GM10266 (cell line): Measurements from ENCODE around the gene USP17L19.
"Not testable (repeated sequence)": the region's sequence is repeated elsewhere in the genome, so short reads cannot be mapped to it uniquely, and the experiment has no call there.

Experiments used
- DNase-seq: peaks from one replicate; pipeline ENCODE4 v3.0.0; 2012; ENCODE audit errors: extremely low spot score

The USP17L19 gene

GRCh38 chr4:9253078-9253477 is at the start of gene USP17L19:
TSS of gene USP17L19 (plus strand) at chr4:9253378. CDS start at chr4:9253378, 0 bp downstream.
- DNase-seq = not testable (repeated sequence)

DNA sequence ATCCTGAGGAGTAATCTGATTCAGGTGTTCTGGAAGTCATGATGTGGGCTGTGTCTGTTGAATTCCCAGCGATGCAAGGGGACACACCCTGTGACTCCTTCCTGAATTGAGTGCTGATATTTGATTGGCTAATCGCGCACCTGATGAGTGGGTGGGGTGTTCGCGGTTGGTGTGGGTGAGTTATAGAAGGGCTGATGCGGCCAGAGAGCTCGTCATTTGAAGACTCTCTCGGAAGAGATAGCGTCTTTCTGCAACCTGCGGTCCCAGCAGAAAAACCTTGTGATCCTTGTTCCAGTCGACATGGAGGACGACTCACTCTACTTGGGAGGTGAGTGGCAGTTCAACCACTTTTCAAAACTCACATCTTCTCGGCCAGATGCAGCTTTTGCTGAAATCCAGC is 42.8 kb upstream of the USP17L19 start, which contains the start of gene USP17L10:
USP17L10 (plus strand) TSS at position 301 of the 400 bp plus-strand sequence; CDS start at position 301, 0 bp downstream.
- not testable (repeated sequence) for DNase-seq

DNA sequence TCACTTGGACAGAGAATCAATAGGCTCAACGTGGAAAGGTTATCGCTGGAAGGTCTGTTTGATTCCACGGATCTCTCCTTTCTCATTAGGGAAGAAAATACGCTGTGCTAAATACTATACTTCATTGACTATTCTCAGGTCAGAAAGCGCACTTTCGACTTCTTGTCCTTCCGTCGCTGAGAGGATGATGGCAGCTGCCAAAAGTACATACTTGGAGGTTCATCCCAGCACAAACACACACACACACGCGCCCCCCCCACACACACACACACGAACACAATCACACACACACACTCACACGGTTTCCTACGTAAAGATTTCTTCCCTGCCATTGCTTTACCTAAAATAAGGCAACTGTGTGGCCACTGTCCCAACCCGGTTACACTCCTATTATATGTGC is 38.5 kb upstream of the USP17L19 start:
- DNase-seq = not testable (repeated sequence)

DNA sequence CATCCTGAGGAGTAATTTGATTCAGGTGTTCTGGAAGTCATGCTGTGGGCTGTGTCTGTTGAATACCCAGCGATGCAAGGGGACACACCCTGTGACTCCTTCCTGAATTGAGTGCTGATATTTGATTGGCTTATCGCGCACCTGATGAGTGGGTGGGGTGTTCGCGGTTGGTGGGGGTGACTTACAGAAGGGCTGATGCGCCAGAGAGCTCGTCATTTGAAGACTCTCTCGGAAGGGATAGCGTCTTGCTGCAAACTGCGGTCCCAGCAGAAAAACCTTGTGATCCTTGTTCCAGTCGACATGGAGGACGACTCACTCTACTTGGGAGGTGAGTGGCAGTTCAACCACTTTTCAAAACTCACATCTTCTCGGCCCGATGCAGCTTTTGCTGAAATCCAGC is 38.1 kb upstream of the USP17L19 start, which contains the start of gene USP17L11:
USP17L11 (plus strand) TSS at position 301 of the 400 bp plus-strand sequence; CDS start at position 301, 0 bp downstream.
- DNase-seq = not testable (repeated sequence)

- DNase-seq = not testable (repeated sequence)
Measured at GRCh38 chr4:9219852-9220251, 33.3 kb upstream of the USP17L19 start, which contains the start of gene USP17L12. TSS of gene USP17L12 (plus strand) at chr4:9220152. CDS start at chr4:9220152, 0 bp downstream.

DNA sequence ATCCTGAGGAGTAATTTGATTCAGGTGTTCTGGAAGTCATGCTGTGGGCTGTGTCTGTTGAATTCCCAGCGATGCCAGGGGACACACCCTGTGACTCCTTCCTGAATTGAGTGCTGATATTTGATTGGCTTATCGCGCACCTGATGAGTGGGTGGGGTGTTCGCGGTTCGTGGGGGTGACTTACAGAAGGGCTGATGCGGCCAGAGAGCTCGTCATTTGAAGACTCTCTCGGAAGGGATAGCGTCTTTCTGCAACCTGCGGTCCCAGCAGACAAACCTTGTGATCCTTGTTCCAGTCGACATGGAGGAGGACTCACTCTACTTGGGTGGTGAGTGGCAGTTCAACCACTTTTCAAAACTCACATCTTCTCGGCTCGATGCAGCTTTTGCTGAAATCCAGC is 28.6 kb upstream of the USP17L19 start, which contains the start of gene USP17L13:
USP17L13 (plus strand) TSS at position 301 of the 400 bp plus-strand sequence; CDS start at position 301, 0 bp downstream.
- not testable (repeated sequence) for DNase-seq

GRCh38 chr4:9230249-9230648 is 22.9 kb upstream of the USP17L19 start:
- DNase-seq = not testable (repeated sequence)

DNA sequence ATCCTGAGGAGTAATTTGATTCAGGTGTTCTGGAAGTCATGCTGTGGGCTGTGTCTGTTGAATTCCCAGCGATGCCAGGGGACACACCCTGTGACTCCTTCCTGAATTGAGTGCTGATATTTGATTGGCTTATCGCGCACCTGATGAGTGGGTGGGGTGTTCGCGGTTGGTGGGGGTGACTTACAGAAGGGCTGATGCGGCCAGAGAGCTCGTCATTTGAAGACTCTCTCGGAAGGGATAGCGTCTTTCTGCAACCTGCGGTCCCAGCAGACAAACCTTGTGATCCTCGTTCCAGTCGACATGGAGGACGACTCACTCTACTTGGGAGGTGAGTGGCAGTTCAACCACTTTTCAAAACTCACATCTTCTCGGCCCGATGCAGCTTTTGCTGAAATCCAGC is 19.1 kb upstream of the USP17L19 start, which contains the start of gene USP17L15:
USP17L15 (plus strand) TSS at position 301 of the 400 bp plus-strand sequence; CDS start at position 301, 0 bp downstream.
- DNase-seq = not testable (repeated sequence)

DNA sequence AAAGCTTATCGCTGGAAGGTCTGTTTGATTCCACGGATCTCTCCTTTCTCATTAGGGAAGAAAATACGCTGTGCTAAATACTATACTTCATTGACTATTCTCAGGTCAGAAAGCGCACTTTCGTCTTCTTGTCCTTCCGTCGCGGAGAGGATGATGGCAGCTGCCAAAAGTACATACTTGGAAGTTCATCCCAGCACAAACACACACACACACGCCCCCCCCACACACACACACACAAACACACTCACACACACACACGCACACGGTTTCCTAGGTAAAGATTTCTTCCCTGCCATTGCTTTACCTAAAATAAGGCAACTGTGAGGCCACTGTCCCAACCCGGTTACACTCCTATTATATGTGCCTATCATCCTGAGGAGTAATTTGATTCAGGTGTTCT is 14.7 kb upstream of the USP17L19 start:
- DNase-seq = not testable (repeated sequence)

DNA sequence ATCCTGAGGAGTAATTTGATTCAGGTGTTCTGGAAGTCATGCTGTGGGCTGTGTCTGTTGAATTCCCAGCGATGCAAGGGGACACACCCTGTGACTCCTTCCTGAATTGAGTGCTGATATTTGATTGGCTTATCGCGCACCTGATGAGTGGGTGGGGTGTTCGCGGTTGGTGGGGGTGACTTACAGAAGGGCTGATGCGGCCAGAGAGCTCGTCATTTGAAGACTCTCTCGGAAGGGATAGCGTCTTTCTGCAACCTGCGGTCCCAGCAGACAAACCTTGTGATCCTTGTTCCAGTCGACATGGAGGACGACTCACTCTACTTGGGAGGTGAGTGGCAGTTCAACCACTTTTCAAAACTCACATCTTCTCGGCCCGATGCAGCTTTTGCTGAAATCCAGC is 9.6 kb upstream of the USP17L19 start, which contains the start of gene USP17L17:
USP17L17 (plus strand) TSS at position 301 of the 400 bp plus-strand sequence; CDS start at position 301, 0 bp downstream.
- DNase-seq = not testable (repeated sequence)

DNA sequence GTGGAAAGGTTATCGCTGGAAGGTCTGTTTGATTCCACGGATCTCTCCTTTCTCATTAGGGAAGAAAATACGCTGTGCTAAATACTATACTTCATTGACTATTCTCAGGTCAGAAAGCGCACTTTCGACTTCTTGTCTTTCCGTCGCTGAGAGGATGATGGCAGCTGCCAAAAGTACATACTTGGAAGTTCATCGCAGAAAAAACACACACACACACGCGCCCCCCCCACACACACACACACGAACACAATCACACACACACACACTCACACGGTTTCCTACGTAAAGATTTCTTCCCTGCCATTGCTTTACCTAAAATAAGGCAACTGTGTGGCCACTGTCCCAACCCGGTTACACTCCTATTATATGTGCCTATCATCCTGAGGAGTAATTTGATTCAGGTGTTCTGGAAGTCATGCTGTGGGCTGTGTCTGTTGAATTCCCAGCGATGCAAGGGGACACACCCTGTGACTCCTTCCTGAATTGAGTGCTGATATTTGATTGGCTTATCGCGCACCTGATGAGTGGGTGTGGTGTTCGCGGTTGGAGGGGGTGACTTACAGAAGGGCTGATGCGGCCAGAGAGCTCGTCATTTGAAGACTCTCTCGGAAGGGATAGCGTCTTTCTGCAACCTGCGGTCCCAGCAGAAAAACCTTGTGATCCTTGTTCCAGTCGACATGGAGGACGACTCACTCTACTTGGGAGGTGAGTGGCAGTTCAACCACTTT is 5.1 kb upstream of the USP17L19 start, which contains the start of gene USP17L18:
USP17L18 (plus strand) TSS at position 678 of the 728 bp plus-strand sequence; CDS start at position 678, 0 bp downstream.
- DNase-seq = not testable (repeated sequence)

DNA sequence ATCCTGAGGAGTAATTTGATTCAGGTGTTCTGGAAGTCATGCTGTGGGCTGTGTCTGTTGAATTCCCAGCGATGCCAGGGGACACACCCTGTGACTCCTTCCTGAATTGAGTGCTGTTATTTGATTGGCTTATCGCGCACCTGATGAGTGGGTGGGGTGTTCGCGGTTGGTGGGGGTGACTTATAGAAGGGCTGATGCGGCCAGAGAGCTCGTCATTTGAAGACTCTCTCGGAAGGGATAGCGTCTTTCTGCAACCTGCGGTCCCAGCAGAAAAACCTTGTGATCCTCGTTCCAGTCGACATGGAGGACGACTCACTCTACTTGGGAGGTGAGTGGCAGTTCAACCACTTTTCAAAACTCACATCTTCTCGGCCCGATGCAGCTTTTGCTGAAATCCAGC is 4.6 kb downstream of the USP17L19 start, which contains the start of gene USP17L20:
USP17L20 (plus strand) TSS at position 301 of the 400 bp plus-strand sequence; CDS start at position 301, 0 bp downstream.
- DNase-seq = not testable (repeated sequence)

DNA sequence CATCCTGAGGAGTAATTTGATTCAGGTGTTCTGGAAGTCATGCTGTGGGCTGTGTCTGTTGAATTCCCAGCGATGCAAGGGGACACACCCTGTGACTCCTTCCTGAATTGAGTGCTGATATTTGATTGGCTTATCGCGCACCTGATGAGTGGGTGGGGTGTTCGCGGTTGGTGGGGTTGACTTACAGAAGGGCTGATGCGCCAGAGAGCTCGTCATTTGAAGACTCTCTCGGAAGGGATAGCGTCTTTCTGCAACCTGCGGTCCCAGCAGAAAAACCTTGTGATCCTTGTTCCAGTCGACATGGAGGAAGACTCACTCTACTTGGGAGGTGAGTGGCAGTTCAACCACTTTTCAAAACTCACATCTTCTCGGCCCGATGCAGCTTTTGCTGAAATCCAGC is 9.4 kb downstream of the USP17L19 start, which contains the start of gene USP17L21:
USP17L21 (plus strand) TSS at position 301 of the 400 bp plus-strand sequence; CDS start at position 301, 0 bp downstream.
- DNase-seq = not testable (repeated sequence)

GRCh38 chr4:9267319-9267718 is 14.1 kb downstream of the USP17L19 start, which contains the start of gene USP17L22:
TSS of gene USP17L22 (plus strand) at chr4:9267619. CDS start at chr4:9267619, 0 bp downstream.
- DNase-seq = not testable (repeated sequence)

- DNase-seq = not testable (repeated sequence)
Measured at GRCh38 chr4:9271719-9272118, 18.5 kb downstream of the USP17L19 start.
